NCI-H1092 treated with DMSO at 0.1 percent for 48 hours (cell line): Measurements from ENCODE around the gene NAV2.
A peak's percentile ranks its signal among the peaks of the same experiment; 100 is the strongest.

ENCODE experiments used
- DNase-seq: peaks from one replicate; lab custom pipeline; 2025; lab: John Stamatoyannopoulos, UW

The NAV2 gene

DNA sequence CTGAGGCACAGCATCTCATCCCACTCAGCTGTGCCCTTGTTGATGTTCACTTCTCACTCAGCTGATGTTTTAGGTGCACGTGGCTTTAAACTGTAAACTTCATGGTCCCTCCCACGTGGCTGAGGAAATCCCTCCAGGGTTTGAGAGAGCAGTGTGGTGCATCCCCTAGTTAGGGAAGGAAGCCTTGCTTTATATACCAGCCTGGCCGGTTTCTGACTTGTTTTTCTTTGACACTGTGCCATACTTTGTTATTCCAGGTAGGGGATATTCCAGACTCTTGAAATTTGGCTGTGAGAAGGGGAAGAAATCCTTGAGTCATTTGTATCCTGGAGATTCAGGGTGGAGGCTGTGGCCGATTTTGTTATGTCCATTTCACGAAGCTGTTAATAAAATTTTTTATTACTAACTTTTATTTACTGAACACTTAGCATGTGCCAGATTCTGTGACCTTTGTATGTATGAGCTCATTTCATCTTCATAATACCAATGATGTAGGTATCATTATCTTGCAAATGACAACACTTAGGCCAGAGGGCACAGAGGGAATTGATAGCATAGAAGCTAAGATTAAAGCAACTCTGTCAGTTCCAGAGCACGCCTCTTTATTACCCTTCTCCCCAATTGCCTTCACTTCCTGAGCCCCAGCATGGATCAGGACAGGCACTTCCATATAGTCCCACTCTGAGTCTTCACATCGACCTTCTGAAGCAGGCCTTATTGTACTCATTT is 116.6 kb downstream of the NAV2 start:
- no peak for DNase-seq

DNA sequence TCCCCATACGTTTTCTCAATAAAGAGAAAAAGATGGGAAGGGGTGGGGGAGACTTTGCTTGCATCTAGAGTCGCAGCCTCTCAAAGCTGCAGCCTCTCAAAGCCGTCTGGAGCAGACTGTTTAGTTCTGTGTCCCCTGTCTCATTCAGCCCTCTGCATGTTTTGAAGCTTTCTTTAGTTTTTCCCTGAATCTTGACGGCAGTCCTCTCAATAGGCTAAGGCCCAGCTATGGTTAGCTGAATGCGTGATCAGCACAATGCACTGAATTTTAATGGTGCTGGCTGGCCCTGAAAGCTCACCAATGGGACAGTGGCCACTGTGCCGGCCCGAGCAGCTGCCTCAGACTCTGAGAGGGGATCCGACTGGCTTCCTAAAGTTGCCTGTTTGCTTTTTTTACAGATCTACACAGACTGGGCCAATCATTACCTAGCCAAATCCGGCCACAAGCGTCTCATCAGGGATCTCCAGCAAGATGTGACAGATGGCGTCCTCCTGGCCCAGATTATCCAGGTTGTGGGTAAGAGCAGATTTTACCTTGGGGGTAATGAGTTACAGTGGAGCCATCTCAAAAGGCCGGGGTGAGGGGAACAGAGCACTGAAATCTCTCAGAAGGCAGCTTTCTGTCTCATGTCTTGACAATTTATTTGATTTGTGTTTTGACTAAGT is 119.6 kb downstream of the NAV2 start:
- DNase-seq = no peak

- DNase-seq = no peak
These were observed 120.3 kb downstream of the NAV2 start for GRCh38 chr11:19832901-19833300.

- no peak for DNase-seq
These were observed 122.1 kb downstream of the NAV2 start for GRCh38 chr11:19834771-19835170.

GRCh38 chr11:19836666-19837065 is 124.0 kb downstream of the NAV2 start:
- DNase-seq = no peak

DNA sequence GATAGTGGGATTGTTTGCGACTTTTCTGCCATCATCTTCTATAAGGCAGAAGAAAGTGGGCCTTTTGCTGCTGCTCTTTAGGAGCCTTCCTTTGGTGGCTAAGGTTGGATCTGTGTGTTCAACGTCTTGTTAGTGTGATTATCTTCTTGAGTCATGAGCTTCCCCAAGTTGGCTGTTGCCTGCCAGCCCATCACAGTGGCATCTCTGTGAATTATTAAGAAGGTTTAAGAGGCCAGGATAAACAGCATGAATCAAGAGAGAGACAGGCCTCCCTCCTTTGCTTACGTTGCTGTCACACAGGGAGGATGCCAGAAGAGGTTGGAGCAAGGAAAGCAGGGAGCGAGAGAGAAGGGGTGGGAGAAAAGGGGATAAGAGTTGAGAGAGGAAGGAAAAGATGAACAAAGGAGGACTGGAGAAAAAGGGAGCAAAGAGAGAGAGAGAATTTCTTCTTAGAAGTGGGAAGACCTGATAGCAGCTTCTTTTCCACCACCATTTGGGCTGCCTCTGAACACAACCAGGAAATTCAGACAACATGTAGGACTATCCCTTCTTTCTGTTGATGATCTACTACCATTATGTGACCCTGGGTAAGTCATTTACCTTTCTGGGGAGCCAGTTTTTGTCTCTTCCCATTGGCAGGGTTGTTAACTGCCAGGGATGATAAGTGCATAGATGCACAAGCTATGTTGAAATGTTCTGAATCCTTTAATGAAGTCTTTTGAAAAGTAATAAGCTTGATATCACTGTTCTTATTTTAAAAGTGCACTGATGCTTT is 126.5 kb downstream of the NAV2 start:
- DNase-seq = no peak

DNA sequence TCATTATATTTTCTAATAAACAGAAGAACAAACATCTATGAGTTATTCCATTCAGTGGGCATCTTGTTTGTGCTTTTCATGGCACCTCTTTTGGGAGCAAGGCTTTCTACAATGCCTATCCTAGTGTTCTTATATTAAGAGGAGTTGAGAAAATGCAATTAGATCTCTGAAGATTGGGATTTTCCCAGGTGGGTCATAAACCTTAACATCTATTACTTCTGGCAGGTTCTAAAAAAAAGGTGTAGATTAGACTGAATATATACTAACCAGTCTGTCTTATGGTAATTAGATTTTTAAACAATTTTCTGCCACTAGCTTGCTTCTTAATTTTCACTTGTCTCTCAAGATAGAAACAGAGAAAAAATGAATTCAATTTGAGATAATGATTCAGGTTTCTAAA is 128.3 kb downstream of the NAV2 start:
- no peak for DNase-seq

- no peak for DNase-seq
These were observed 129.9 kb downstream of the NAV2 start for GRCh38 chr11:19842505-19842904.

GRCh38 chr11:19843079-19843478 is 130.4 kb downstream of the NAV2 start:
- no peak for DNase-seq

DNA sequence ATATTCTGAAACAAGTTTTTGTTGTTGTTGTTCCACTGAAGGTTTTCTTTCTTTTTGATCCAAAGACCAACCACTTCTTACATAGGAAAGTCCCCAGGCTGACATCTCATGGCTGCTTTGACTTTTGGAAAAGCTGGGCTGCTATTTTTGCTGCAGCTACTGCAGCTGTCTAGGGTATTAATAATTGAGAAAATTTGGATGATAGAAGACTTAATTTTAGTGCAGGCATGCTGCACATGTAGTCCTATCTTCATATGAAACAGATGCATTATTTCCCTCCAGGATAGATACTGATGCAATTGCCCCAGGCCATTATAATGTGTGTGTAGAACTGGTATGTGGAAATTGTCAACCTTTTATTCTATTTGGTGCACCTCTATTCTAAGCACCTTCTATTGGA is 131.4 kb downstream of the NAV2 start:
- DNase-seq = no peak

- DNase-seq = no peak
These were observed 132.2 kb downstream of the NAV2 start for GRCh38 chr11:19844806-19845205.

- no peak for DNase-seq
These were observed 133.0 kb downstream of the NAV2 start for GRCh38 chr11:19845626-19846025.

GRCh38 chr11:19846654-19847305 is 134.1 kb downstream of the NAV2 start:
- peak; percentile 29 for DNase-seq

DNA sequence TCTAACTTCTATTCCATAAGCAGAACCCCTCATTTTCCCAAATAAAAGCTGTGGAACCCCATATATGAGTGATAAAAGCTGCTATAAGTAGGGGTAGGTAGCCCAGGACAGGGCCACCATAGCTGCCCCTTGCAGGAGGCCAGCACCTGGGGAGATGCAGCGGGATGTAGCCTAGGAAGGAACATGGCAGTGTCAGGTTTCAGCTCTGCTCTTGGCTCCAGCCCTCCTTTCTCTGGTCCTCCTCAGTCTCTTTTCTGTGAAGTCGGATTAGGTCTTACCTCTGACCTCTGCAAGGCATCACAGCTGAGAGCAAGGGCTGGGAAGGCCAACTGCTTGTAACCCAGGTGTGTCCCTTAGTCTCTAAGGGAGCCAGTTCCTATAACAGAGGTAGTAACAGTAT is 135.6 kb downstream of the NAV2 start:
- DNase-seq = no peak

DNA sequence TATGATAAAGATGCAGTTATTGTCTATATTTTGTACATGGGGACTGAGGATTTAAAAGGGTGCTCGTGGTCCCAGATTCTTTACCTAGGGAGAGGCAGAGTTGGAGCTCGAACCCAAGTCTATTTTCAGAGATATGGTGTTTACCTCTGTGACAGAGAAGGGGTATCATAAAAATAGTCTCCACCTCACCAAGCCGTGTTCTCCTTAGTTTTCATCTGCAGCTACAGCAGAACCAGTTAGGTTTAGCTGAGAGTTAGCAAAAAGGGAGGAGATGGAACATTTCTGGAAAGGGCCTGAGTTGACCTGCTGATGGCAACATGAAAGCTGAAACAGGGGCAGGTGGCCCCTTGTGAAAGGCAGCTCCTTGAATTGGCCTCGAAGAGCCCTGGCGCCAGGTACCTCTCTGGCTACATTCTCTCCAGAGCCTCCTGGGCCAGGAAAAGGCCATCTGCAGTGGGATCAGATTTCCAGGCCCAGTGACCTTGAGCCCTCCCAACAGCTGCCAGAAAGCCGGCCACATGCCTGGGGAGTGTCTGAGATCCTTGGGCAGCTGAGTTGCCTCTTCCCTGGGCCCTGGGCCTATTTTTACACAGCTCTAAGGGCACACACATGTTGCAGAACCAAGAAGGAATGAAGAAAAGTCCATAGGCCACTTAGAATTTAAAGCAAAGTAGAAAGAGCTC is 136.6 kb downstream of the NAV2 start:
- DNase-seq = peak; percentile 21

DNA sequence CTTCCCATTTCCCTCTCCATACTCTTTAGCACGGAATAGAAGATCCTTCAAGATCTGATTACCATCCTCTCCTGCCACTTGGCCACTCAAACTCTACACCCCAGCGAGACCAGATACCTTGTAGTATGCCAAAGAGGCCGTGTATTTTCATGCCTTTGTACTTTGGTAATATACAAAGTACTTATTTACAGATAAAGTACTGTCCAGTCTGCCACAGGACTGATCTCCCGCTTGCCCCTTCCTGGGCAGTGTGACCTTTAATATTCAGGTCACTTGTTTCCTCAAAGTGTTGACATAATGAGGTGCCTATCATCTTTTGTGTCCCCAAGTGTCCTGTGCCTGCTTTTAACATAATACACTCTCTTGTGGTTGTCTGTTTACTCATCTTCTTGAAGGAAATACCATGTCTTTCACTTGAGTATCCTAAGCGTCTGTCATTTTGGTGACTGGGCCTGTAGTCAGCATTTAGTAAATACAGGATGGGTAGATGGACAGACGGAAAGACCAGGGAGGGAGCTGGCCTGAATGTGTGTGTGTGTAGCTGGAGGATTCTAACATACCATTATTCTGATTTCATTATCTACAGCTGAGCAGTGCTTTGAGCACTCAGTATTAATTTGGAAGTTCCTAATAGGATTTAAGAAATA is 137.4 kb downstream of the NAV2 start:
- DNase-seq = no peak

DNA sequence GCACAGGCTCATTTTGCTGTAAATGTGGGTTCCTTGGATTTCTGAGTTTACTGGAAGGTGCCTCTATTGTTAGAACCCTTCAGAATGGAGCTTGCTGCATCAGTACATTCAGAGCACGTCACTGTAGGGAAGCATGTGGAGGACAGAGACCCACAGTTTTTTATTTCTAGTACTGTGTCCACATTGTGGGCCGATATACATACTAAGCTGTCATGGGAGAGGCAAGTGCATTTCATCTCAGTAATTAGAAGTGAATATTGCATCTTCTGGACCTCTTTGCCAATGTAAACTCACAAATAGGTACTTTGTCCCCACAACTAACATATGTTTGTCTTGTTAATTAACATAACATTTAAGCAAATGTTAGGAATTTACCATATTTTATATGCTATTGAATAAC is 139.7 kb downstream of the NAV2 start:
- DNase-seq = no peak

DNA sequence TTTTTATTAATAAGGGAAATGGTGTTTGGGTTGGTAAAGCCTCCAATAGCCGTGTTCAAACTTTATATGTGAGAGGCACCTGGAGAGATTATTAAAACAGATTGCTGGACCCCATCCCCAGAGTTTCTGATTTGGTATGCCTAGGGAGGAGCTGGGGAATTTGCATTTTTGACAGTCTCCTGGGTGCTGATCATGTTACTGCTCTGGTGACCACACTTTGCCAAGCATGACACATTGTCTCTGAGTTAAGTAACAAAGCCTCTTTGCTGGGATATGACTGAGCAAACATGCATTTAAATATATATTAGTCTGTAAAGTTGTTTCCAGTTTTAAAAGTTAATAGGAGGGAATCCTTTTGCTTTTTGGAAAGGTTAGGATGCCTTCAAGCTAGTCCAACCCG is 140.4 kb downstream of the NAV2 start:
- DNase-seq = no peak

DNA sequence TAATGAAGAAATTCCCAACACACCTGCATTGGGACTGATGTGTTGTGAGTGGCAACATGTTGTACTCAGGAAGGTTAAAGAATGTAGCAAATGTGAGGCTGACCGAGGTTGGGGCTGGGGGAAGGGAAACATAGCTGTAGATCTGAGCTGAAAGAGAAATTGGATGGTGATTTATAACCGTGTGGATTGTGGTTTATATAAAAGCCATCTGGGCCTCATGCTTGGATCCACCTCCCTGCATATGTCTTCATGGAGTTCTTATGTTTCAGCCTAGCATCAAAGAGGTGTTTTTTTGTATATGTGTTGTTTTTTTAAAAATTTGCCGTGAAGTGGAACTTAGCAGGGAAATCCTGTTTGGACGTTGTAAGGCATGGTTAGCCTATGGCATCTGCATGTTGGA is 141.3 kb downstream of the NAV2 start:
- no peak for DNase-seq

DNA sequence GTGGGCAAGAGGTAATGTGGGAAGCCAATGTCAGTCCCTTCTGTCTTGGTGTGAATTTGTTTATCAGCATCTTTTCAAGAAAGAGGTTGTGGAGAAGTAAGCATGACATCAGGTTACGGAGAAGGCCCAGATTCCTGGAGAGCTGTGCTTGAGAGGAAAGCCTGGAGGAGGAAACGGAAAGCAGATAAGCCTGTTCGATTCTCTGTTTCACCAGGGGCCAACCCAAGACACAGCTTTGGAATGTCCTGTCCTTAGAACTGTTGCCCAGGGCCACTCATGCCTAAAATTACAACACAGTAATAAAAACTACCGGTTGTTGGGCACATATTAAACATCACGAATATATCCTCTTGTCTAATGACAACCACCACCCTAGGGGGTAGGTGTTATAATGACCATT is 148.5 kb downstream of the NAV2 start:
- no peak for DNase-seq

DNA sequence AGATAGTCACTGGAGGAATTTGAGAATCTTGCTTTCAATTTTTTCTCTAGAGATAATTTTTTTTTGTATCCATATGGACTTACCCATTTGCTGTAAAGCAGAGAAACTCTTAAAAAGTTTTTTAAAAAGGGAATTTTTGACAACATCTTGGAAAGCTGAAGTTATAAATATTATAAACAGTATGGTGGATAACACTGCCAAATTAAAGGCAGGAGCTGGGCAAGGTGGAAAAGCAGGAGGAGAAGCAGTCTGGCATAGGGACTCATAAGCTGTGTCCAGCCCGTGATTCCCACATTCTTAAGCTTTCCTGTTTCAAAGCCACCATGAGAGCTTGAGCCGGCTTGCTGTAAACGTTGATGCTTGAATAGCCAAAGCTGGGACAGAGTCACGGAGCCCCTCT is 149.5 kb downstream of the NAV2 start:
- DNase-seq = no peak
